GM23338 (cell line): Measurements from ENCODE around the gene WDR33. TPM values are rescaled to one million over a fixed set of nuclear protein-coding genes. Genes with fewer than 3 reads are reported as not detected.

Source experiments
- ATAC-seq: fragments of 200-7000 bp; cut with Tn5 transposase; 3 replicates; pipeline ENCODE4 v1.9.1; 2020
- DNase-seq: peaks from one replicate; pipeline ENCODE4 v3.0.0-alpha.2; 2015; ENCODE audit warnings: low spot score
- H2AFZ ChIP-seq: fragments of 200-600 bp; sonication (generic); 2 replicates; pipeline ENCODE4 v1.8.0; 2016; ENCODE audit warnings: antibody characterized with exemption, mild to moderate bottlenecking, moderate library complexity
- H3F3A ChIP-seq: fragments of 200-600 bp; sonication (generic); replicated peaks from 2 replicates; pipeline ENCODE4 v1.8.0; 2017; ENCODE audit warnings: antibody characterized with exemption, mixed run types, low read depth
- H3K27ac ChIP-seq: fragments of 200-600 bp; sonication (generic); 2 replicates; pipeline ENCODE4 v1.6.1; 2016; ENCODE audit warnings: low read depth
- H3K27me3 ChIP-seq: fragments of 200-600 bp; sonication (generic); 2 replicates; pipeline ENCODE4 v1.8.0; 2016; ENCODE audit warnings: mild to moderate bottlenecking, mixed run types, moderate library complexity; ENCODE audit not compliant: insufficient read depth
- H3K36me3 ChIP-seq: fragments of 200-600 bp; sonication (generic); 2 replicates; pipeline ENCODE4 v1.8.0; 2016; ENCODE audit warnings: mild to moderate bottlenecking; ENCODE audit not compliant: insufficient read depth
- H3K4me1 ChIP-seq: fragments of 200-600 bp; sonication (generic); 2 replicates; pipeline ENCODE4 v1.8.0; 2016; ENCODE audit warnings: mild to moderate bottlenecking, moderate library complexity; ENCODE audit not compliant: insufficient read depth
- H3K4me2 ChIP-seq: fragments of 200-600 bp; sonication (generic); 2 replicates; pipeline ENCODE4 v1.7.1; 2017; ENCODE audit warnings: mixed run types
- H3K4me3 ChIP-seq: fragments of 200-600 bp; sonication (generic); 2 replicates; pipeline ENCODE4 v1.6.1; 2016; ENCODE audit warnings: mixed run types
- H3K79me2 ChIP-seq: fragments of 200-600 bp; sonication (generic); replicated peaks from 2 replicates; pipeline ENCODE4 v1.8.0; 2017; ENCODE audit warnings: mild to moderate bottlenecking; ENCODE audit not compliant: insufficient read depth
- H3K9me2 ChIP-seq: fragments of 200-600 bp; sonication (generic); 2 replicates; pipeline ENCODE4 v1.8.0; 2017; ENCODE audit not compliant: insufficient read depth
- H4K20me1 ChIP-seq: fragments of 200-600 bp; sonication (generic); replicated peaks from 2 replicates; pipeline ENCODE4 v1.8.0; 2017; ENCODE audit warnings: mild to moderate bottlenecking; ENCODE audit not compliant: insufficient read depth
- H3K27ac Mint-ChIP-seq: 2 replicates; pipeline ENCODE4 v1.8.0; 2020; ENCODE audit warnings: inconsistent platforms, mild to moderate bottlenecking, moderate library complexity, mixed read lengths
- H3K27me3 Mint-ChIP-seq: 3 replicates; pipeline ENCODE4 v1.8.0; 2022; ENCODE audit warnings: low read depth, mild to moderate bottlenecking, moderate library complexity, mixed read lengths, inconsistent platforms; ENCODE audit not compliant: insufficient read depth, poor library complexity
- H3K36me3 Mint-ChIP-seq: 3 replicates; pipeline ENCODE4 v1.8.0; 2021; ENCODE audit warnings: low read depth, mild to moderate bottlenecking, inconsistent platforms, moderate library complexity, mixed read lengths
- H3K4me1 Mint-ChIP-seq: 3 replicates; pipeline ENCODE4 v1.8.0; 2020; ENCODE audit warnings: mild to moderate bottlenecking, inconsistent platforms, mixed read lengths
- H3K4me3 Mint-ChIP-seq: 3 replicates; pipeline ENCODE4 v1.8.0; 2021; ENCODE audit warnings: moderate library complexity, mild to moderate bottlenecking, inconsistent platforms, mixed read lengths
- H3K9me3 Mint-ChIP-seq: 3 replicates; pipeline ENCODE4 v1.8.0; 2020; ENCODE audit warnings: moderate library complexity, mild to moderate bottlenecking, inconsistent platforms, mixed read lengths
- CREB1 ChIP-seq: fragments of 250-450 bp; sonication (Bioruptor Pico); IDR thresholded peaks from 2 replicates; pipeline ENCODE4 v1.5.0; 2020; ENCODE audit warnings: low read depth, mild to moderate bottlenecking, moderate library complexity
- EZH2 ChIP-seq: fragments of 200-600 bp; sonication (generic); IDR thresholded peaks from one replicate; pipeline ENCODE4 v1.8.0; 2017; ENCODE audit warnings: antibody characterized with exemption, mild to moderate bottlenecking, low read depth; ENCODE audit not compliant: unreplicated experiment
- EZH2phosphoT487 ChIP-seq: fragments of 200-600 bp; sonication (generic); IDR thresholded peaks from one replicate; pipeline ENCODE4 v1.8.1; 2018; ENCODE audit warnings: antibody characterized with exemption; ENCODE audit not compliant: unreplicated experiment
- JUNB ChIP-seq: IDR thresholded peaks from one replicate; pipeline ENCODE4 v1.6.1; 2016; ENCODE audit warnings: antibody characterized with exemption; ENCODE audit not compliant: unreplicated experiment
- NANOG ChIP-seq: IDR thresholded peaks from 2 replicates; pipeline ENCODE4 v1.6.1; 2016; ENCODE audit warnings: antibody characterized with exemption, borderline replicate concordance
- POLR2AphosphoS5 ChIP-seq: IDR thresholded peaks from 2 replicates; pipeline ENCODE4 v1.6.1; 2016; ENCODE audit warnings: antibody characterized with exemption, low read depth
- STAT1 ChIP-seq: IDR thresholded peaks from one replicate; pipeline ENCODE4 v1.6.1; 2016; ENCODE audit warnings: antibody characterized with exemption; ENCODE audit not compliant: unreplicated experiment
- ZNF114 ChIP-seq: fragments of 250-450 bp; sonication (Bioruptor Pico); IDR thresholded peaks from 2 replicates; pipeline ENCODE4 v1.5.0; 2020; ENCODE audit warnings: mild to moderate bottlenecking, moderate library complexity
- ZNF331 ChIP-seq: fragments of 250-450 bp; sonication (Bioruptor Pico); IDR thresholded peaks from 2 replicates; pipeline ENCODE4 v1.5.0; 2020; ENCODE audit warnings: low read depth, mild to moderate bottlenecking, moderate library complexity
- polyA plus RNA-seq: library from polyadenylated mRNA; unstranded; fragments of >200 nt; fragmentation: Nextera tagmentation; extraction: Ambion mirVana; gene quantifications from 2 replicates; pipeline ENCODE4 v1.2.1, GENCODE V29; 2016
- total RNA-seq: library from RNA; depleted of rRNA; stranded (reverse); fragments of >200 nt; shearing (Covaris generic); gene quantifications from 2 replicates; pipeline ENCODE4 v1.2.3, GENCODE V29; 2014
- TF ChIP-seq, protein P1 (sequence below): IDR thresholded peaks from one replicate; pipeline ENCODE4 v1.6.1; 2018; ENCODE audit warnings: antibody characterized with exemption; ENCODE audit not compliant: unreplicated experiment
- TF ChIP-seq, protein P2 (sequence below): IDR thresholded peaks from 2 replicates; pipeline ENCODE4 v1.6.1; 2016; ENCODE audit warnings: antibody characterized with exemption
- TF ChIP-seq, protein P3 (sequence below): fragments of 250-450 bp; sonication (Bioruptor Pico); IDR thresholded peaks from 2 replicates; pipeline ENCODE4 v1.5.0; 2020; ENCODE audit warnings: mild to moderate bottlenecking, moderate library complexity
- TF ChIP-seq, protein P4 (sequence below), 2 experiments: fragments of 200-600 bp in 1 of 2; sonication (generic) in 1 of 2; conservative IDR thresholded peaks; 2 replicates each; pipeline versions ENCODE4 v1.5.1 to v1.6.1; 2016 to 2017; ENCODE audit warnings: antibody characterized with exemption in 2 of 2, low read depth in 2 of 2, mild to moderate bottlenecking in 2 of 2, moderate library complexity in 1 of 2

Gene WDR33
- total and polyA plus RNA-seq, 2 experiments from 2014 or later = 37.2 to 54.7 TPM

DNA sequence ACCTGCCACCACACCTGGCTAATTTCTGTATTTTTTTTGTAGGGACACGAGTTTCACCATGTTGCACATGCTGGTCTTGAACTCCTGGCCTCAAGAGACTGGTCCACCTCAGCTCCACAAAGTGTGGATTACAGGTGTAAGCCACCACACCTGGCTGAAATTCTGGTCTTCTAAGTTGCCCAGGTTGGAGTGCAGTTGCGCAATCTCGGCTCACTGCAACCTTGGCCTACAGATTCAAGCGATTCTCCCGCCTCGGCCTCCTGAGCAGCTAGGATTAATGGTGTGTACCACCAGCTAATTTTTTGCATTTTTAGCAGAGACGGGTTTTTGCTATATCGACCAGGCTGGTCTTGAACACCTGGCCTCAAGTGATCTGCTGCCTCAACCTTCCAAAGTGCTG, 41.4 kb upstream of the WDR33 start:
- Histone ChIP-seq H3K79me2 (peaks cover 69% of the 10 kb centered on the region), H3K4me3 (no peak overlapping the region), H3K4me2 (no peak overlapping the region), H3K27ac (no peak overlapping the region), H4K20me1 (peaks cover 43% of the 10 kb centered on the region), H3K27me3 (no peaks in the 10 kb centered on the region), H3F3A (no peaks in the 10 kb centered on the region), H2AFZ (no peak overlapping the region), H3K4me1 (peaks cover 6% of the 10 kb centered on the region), H3K9me2 (no peaks in the 10 kb centered on the region), H3K36me3 (peaks cover 37% of the 10 kb centered on the region)
- Mint-ChIP-seq H3K4me1 (peaks cover 11% of the 10 kb centered on the region; the same call in 2 of the 3 replicates), H3K27me3 (peaks cover 7% of the 10 kb centered on the region), H3K9me3 (0 out of 3 replicates have a peak, but pooled peaks cover under 1% of the 10 kb centered on the region), H3K4me3 (no peak overlapping the region), H3K36me3 (peaks cover 68% of the 10 kb centered on the region), H3K27ac (no peak overlapping the region)
- ATAC-seq (no peak), DNase-seq (no peak)
- TF ChIP-seq EZH2 (no peak), ZNF331 (CRISPR knock-in tag) (no peak), NANOG (no peak), EZH2phosphoT487 (no peak), POLR2AphosphoS5 (no peak), ZNF114 (no peak), CREB1 (CRISPR knock-in tag) (no peak), JUNB (no peak), STAT1 (no peak)
- TF ChIP-seq, protein P1, sequence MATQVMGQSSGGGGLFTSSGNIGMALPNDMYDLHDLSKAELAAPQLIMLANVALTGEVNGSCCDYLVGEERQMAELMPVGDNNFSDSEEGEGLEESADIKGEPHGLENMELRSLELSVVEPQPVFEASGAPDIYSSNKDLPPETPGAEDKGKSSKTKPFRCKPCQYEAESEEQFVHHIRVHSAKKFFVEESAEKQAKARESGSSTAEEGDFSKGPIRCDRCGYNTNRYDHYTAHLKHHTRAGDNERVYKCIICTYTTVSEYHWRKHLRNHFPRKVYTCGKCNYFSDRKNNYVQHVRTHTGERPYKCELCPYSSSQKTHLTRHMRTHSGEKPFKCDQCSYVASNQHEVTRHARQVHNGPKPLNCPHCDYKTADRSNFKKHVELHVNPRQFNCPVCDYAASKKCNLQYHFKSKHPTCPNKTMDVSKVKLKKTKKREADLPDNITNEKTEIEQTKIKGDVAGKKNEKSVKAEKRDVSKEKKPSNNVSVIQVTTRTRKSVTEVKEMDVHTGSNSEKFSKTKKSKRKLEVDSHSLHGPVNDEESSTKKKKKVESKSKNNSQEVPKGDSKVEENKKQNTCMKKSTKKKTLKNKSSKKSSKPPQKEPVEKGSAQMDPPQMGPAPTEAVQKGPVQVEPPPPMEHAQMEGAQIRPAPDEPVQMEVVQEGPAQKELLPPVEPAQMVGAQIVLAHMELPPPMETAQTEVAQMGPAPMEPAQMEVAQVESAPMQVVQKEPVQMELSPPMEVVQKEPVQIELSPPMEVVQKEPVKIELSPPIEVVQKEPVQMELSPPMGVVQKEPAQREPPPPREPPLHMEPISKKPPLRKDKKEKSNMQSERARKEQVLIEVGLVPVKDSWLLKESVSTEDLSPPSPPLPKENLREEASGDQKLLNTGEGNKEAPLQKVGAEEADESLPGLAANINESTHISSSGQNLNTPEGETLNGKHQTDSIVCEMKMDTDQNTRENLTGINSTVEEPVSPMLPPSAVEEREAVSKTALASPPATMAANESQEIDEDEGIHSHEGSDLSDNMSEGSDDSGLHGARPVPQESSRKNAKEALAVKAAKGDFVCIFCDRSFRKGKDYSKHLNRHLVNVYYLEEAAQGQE = no peak
- TF ChIP-seq, protein P2, sequence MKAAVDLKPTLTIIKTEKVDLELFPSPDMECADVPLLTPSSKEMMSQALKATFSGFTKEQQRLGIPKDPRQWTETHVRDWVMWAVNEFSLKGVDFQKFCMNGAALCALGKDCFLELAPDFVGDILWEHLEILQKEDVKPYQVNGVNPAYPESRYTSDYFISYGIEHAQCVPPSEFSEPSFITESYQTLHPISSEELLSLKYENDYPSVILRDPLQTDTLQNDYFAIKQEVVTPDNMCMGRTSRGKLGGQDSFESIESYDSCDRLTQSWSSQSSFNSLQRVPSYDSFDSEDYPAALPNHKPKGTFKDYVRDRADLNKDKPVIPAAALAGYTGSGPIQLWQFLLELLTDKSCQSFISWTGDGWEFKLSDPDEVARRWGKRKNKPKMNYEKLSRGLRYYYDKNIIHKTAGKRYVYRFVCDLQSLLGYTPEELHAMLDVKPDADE = no peak
- TF ChIP-seq, protein P3, sequence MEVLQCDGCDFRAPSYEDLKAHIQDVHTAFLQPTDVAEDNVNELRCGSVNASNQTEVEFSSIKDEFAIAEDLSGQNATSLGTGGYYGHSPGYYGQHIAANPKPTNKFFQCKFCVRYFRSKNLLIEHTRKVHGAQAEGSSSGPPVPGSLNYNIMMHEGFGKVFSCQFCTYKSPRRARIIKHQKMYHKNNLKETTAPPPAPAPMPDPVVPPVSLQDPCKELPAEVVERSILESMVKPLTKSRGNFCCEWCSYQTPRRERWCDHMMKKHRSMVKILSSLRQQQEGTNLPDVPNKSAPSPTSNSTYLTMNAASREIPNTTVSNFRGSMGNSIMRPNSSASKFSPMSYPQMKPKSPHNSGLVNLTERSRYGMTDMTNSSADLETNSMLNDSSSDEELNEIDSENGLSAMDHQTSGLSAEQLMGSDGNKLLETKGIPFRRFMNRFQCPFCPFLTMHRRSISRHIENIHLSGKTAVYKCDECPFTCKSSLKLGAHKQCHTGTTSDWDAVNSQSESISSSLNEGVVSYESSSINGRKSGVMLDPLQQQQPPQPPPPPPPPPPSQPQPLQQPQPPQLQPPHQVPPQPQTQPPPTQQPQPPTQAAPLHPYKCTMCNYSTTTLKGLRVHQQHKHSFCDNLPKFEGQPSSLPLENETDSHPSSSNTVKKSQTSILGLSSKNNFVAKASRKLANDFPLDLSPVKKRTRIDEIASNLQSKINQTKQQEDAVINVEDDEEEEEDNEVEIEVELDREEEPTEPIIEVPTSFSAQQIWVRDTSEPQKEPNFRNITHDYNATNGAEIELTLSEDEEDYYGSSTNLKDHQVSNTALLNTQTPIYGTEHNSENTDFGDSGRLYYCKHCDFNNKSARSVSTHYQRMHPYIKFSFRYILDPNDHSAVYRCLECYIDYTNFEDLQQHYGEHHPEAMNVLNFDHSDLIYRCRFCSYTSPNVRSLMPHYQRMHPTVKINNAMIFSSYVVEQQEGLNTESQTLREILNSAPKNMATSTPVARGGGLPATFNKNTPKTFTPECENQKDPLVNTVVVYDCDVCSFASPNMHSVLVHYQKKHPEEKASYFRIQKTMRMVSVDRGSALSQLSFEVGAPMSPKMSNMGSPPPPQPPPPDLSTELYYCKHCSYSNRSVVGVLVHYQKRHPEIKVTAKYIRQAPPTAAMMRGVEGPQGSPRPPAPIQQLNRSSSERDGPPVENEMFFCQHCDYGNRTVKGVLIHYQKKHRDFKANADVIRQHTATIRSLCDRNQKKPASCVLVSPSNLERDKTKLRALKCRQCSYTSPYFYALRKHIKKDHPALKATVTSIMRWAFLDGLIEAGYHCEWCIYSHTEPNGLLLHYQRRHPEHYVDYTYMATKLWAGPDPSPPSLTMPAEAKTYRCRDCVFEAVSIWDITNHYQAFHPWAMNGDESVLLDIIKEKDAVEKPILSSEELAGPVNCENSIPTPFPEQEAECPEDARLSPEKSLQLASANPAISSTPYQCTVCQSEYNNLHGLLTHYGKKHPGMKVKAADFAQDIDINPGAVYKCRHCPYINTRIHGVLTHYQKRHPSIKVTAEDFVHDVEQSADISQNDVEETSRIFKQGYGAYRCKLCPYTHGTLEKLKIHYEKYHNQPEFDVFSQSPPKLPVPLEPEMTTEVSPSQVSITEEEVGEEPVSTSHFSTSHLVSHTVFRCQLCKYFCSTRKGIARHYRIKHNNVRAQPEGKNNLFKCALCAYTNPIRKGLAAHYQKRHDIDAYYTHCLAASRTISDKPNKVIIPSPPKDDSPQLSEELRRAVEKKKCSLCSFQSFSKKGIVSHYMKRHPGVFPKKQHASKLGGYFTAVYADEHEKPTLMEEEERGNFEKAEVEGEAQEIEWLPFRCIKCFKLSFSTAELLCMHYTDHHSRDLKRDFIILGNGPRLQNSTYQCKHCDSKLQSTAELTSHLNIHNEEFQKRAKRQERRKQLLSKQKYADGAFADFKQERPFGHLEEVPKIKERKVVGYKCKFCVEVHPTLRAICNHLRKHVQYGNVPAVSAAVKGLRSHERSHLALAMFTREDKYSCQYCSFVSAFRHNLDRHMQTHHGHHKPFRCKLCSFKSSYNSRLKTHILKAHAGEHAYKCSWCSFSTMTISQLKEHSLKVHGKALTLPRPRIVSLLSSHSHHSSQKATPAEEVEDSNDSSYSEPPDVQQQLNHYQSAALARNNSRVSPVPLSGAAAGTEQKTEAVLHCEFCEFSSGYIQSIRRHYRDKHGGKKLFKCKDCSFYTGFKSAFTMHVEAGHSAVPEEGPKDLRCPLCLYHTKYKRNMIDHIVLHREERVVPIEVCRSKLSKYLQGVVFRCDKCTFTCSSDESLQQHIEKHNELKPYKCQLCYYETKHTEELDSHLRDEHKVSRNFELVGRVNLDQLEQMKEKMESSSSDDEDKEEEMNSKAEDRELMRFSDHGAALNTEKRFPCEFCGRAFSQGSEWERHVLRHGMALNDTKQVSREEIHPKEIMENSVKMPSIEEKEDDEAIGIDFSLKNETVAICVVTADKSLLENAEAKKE (CRISPR knock-in tag) = no peak
- TF ChIP-seq, protein P4, sequence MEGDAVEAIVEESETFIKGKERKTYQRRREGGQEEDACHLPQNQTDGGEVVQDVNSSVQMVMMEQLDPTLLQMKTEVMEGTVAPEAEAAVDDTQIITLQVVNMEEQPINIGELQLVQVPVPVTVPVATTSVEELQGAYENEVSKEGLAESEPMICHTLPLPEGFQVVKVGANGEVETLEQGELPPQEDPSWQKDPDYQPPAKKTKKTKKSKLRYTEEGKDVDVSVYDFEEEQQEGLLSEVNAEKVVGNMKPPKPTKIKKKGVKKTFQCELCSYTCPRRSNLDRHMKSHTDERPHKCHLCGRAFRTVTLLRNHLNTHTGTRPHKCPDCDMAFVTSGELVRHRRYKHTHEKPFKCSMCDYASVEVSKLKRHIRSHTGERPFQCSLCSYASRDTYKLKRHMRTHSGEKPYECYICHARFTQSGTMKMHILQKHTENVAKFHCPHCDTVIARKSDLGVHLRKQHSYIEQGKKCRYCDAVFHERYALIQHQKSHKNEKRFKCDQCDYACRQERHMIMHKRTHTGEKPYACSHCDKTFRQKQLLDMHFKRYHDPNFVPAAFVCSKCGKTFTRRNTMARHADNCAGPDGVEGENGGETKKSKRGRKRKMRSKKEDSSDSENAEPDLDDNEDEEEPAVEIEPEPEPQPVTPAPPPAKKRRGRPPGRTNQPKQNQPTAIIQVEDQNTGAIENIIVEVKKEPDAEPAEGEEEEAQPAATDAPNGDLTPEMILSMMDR (conservative IDR thresholded peaks at IDR 0.05; ENCODE audit: low read depth in 2 of 2) = no peak
